HG02610 (cell line): ENCODE measurements around the gene TCP11L2.

Experiments used
- ATAC-seq: cut with Tn5 transposase; IDR thresholded peaks from one replicate; pipeline ENCODE4 v1.9.1; 2021; ENCODE audit warnings: mild to moderate bottlenecking, moderate library complexity; ENCODE audit not compliant: unreplicated experiment

The TCP11L2 gene

GRCh38 chr12:106302401-106303201, at the start of gene TCP11L2:
Gene TCP11L2, plus strand, starts transcription at chr12:106302733. Its CDS starts 8,343 bp downstream, at chr12:106311076.
- ATAC-seq = peak; percentile 76

DNA sequence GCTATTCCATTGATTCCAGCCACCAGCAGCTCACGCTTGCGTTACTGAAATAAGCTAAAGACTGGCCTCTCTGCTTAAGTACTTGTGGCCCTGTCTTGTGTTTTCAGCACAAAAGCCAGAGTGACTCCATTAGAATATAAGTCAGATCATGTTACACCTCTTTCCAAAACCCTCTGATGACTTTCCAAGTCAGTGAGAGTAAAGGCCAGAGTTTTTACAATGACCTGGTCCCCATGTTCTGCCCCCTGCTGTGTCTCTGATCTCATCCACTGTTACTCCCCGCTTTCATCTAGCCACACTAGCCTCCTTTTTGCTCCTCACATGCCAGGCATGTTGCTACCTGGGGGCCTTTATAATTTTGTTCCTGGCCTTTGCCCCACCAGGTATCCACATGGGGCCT, 47.8 kb upstream of the TCP11L2 start:
- no peak for ATAC-seq

DNA sequence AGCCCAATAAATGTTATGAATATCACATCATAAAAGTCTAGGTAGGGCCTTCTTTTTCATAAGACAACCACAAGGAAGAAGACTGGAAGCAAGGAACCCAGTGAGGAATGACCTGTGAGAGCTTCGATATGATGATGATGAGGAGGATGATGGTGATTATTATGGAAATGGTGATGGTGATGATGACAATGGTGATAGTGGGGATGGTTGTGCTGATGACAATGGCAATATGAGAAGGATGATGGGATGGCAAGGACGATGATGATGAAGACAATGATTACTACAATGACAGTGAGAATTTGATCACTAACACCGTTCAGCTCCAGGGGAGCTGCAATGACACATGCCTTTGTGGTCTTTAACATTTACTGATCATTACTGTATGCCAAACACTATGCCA, 47.0 kb upstream of the TCP11L2 start:
- no peak for ATAC-seq

- no peak for ATAC-seq
These were observed 46.6 kb upstream of the TCP11L2 start for GRCh38 chr12:106255952-106256351.

DNA sequence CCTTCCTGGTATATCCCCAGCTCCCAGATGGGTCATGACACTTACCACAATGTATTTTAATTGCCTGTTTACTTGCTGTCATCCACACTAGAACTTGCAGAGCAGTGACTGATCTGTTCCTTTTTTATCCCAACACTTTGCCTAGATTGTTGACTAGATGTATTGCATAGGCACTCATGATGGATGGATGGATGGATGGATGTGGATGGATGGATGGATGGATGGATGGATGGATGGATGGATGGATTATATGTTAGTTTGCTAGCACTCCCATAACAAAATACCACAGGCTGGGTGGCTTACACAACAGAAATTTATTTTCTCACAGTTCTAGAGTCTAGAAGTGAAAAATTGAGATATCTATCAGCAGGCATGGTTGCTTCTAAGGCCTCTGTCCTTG, 46.0 kb upstream of the TCP11L2 start:
- no peak for ATAC-seq

- ATAC-seq = no peak
These were observed 44.3 kb upstream of the TCP11L2 start for GRCh38 chr12:106258226-106258625.

DNA sequence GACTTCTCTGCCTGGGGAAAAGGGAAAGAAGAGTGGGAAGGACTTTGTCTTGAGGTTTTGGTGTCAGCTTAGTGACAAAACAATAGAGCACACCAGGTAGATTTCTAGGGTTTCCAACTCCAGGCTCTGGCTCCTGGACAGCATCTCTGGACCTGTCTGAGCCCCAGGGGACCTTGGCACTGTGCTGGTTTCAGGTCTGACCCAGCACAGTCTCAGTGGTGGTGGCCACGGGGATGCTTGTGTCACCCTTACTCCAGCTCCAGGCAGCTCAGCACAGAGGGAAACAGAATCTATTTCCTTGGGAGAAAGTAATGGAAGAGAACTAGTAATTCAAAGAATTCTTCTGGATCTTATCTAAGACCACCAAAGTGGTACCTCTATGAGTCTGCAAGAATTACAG, 43.6 kb upstream of the TCP11L2 start:
- no peak for ATAC-seq

DNA sequence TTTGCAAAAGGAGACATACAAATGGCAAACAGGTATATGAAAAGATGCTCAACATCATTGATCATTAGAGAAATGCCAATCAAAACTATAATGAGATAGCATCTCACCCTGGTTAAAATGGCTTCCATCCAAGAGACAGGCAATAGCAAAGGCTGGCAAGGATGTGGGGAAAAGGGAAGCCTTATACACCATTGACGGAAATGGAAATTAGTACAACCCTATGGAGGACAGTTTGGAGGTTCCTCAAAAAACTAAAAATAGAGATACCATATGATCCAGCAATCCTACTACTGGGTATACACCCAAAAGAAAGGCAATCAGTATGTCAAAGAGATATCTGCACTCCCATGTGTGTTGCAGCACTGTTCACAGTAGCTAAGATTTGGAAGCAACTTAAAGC, 37.4 kb upstream of the TCP11L2 start:
- ATAC-seq = no peak

- no peak for ATAC-seq
These were observed 35.0 kb upstream of the TCP11L2 start for GRCh38 chr12:106267535-106267934.

DNA sequence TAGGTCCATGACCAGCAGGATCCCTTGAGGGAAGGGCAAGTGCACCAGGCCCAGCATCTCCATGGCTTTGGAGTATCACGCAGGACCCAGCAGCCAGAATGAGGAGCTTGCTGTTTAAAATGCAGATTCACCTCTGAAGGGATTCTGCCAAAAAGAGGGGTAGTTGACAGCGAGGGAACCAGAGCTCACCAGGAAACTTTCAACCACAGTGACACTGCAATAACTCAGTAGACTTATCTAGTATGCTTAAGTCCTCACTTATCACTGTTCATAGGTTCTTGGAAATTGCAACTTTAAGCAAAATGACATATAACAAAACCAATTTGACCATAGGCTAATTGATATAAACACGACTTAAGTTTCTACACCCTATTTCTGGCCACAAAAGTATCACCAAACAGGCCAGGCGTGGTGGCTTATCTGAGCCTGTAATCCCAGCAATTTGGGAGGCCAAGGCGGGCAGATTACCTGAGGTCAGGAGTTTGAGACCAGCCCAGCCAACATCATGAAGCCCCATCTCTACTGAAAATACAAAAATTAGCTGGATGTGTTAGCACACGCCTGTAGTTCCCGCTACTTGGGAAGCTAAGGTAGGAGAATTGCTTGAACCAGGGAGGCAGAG, 33.3 kb upstream of the TCP11L2 start:
- no peak for ATAC-seq

- ATAC-seq = no peak
These were observed 30.7 kb upstream of the TCP11L2 start for GRCh38 chr12:106271575-106272505.

DNA sequence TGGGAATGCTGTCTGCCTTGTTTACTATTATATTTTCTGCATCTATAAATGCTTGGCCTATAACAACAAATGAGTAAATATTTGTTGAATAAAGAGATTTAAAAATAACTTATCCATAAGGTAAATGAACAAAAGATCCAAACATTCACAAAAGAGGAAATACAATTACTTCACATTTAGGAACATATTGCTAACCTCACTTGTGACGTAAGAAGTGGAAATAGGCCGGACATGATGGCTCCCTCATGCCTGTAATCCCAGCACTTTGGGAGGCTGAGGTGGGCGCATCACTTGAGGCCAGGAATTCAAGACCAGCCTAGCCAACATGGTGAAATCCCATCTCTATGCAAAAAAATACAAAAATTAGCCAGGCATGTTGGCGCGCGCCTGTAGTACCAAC, 29.0 kb upstream of the TCP11L2 start:
- ATAC-seq = no peak

DNA sequence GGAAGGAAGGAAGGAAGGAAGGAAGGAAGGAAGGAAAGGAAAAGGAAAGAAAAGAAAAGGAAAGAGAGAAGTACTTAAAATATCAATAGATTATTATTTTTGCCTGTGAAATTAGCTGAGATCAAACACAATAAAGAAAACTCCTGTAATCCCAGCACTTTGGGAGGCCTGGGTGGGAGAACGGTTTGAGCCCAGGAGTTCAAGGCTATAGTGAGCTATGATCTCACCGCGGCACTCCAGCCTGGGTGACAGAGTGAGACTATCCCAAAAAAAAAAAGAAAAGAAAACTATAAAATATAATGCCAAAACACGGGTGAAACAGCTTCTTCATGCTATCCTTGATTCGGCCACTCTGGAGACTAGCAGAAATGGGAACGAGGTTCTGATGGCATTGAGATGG, 28.5 kb upstream of the TCP11L2 start:
- ATAC-seq = no peak

GRCh38 chr12:106274575-106275121, 27.9 kb upstream of the TCP11L2 start:
- ATAC-seq = no peak

DNA sequence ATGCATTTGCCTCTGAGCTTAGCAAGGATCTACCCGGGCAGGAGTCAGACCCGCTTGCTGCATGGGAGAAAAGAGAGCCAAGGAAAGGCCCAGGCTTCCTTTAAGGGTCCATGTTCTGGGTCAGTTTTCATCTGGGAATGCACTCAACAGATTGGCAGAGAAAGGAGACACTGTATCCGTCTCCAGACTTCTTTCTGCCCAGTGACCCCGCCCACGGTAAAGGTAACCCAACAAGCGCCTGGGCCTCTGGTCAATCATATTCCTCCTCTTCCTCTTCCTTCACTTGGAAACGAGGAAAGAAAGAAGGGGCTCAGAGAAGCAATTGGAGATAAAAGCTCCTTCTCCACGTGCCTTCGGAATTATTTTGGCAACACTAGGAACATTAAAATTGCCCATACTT, 27.1 kb upstream of the TCP11L2 start:
- no peak for ATAC-seq

DNA sequence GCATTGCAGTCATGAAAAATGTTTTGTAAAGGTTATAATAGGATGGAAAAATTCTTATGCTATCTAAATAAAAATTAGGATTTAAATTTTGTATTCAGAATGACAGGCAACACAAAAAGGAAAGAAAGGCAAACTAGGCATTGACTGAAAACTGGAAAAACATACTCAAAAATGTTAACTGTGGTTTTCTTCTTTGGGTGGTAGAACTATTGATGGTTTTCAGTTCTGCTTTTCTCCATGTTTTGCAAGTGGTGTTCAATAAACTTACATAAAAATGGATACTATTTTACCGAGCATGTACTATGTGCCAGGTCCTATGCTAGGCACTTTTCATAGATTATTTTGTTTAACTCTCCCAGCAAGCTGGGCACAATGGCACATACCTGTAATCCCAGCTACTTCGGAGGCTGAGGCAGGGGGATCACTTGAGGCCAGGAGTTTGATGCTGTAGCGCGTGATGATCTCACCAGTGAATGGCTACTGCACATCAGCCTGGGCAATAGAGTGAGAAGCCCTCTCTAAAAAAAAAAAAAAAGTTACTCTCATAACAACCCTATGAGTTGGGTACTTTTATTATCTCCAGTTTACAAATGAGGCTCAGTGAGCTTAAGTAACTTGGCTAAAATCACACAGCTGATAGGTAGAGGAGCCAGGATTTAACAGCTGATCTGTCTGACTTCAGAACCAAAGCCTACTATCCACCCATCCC, 26.3 kb upstream of the TCP11L2 start:
- ATAC-seq = peak; percentile 78

DNA sequence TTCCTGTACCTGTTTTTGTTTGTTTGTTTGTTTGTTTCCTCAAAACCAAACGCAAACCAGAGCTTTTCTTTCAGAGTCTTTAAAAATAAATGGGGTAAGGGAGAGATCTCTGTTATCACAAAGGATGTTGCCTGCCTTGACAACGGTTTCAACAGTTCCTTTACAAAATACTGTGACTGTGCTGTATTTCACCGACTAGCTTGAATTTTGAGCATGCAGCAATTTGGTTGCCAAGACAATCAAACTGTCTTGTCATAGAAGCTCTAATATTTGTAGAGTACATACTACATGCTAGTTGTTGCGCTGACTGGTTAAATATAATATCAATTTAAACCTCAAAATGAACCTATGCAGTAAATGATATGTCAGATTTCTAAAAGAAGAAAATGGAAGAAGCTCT, 22.4 kb upstream of the TCP11L2 start:
- no peak for ATAC-seq

- no peak for ATAC-seq
These were observed 21.3 kb upstream of the TCP11L2 start for GRCh38 chr12:106281056-106281782.

DNA sequence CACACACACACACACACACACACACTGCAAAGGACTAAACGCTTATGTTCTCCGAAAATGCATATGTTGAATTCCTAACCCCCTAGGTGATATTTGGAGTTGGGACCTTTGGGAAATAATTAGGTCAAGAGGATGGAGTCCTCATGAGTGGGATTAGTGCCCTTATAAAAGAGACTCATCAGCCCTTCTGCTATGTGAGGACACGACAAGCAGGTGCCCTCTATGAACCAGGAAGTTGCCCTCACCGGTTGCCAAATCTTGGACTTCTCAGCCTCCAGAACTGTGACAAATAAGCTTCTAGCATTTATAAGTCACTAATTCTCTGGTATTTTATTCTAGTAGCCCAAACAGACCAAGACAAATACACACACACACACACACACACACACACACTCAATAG, 20.7 kb upstream of the TCP11L2 start:
- ATAC-seq = no peak
